Effector memory CD8-positive, alpha-beta T cell (primary cell): Measurements from ENCODE around the gene RAB11FIP4.

Experiments used
- ATAC-seq: fragments of 150-1000 bp; cut with Tn5 transposase; replicated peaks from 2 replicates; pipeline ENCODE4 v1.10.0; 2021; ENCODE audit warnings: mild to moderate bottlenecking, moderate library complexity
- DNase-seq, 3 experiments: peaks; one replicate each; pipeline ENCODE4 v3.0.0; 2021
- H3K27ac Mint-ChIP-seq, 2 donors: one replicate each; pipeline ENCODE4 v1.8.0; 2022; ENCODE audit warnings: mild to moderate bottlenecking in 2 of 2, mixed read lengths in 2 of 2, moderate library complexity in 2 of 2
- H3K27me3 Mint-ChIP-seq, 2 donors: one replicate each; pipeline ENCODE4 v1.8.0; 2022; ENCODE audit warnings: mixed read lengths in 2 of 2
- H3K36me3 Mint-ChIP-seq: one replicate; pipeline ENCODE4 v1.8.0; 2022; ENCODE audit warnings: mild to moderate bottlenecking, moderate library complexity, mixed read lengths; ENCODE audit not compliant: insufficient read depth
- H3K4me1 Mint-ChIP-seq, 2 donors: one replicate each; pipeline ENCODE4 v1.8.0; 2022; ENCODE audit warnings: low read depth in 2 of 2, mixed read lengths in 2 of 2
- H3K4me3 Mint-ChIP-seq, 2 donors: one replicate each; pipeline ENCODE4 v1.8.0; 2022; ENCODE audit warnings: mild to moderate bottlenecking in 2 of 2, mixed read lengths in 2 of 2, moderate library complexity in 2 of 2
- H3K9me3 Mint-ChIP-seq, 2 donors: one replicate each; pipeline ENCODE4 v1.8.0; 2022; ENCODE audit warnings: mixed read lengths in 2 of 2

RAB11FIP4 gene

GRCh38 chr17:31536451-31536850 lies 145.0 kb downstream of the RAB11FIP4 start:
- no peak for DNase-seq
- H3K27me3 Mint-ChIP-seq: no peaks in the 10 kb centered on the region
- peaks cover 8 to 11% of the 10 kb centered on the region in 2 donors for H3K4me1 Mint-ChIP-seq
- no peak overlapping the region for H3K4me3 Mint-ChIP-seq
- ATAC-seq: no peak
- H3K36me3 Mint-ChIP-seq: peaks cover 13% of the 10 kb centered on the region
- H3K9me3 Mint-ChIP-seq: no peaks in the 10 kb centered on the region
- peak overlapping the region in 1 of 2 donors; percentile 72 for H3K27ac Mint-ChIP-seq

- Mint-ChIP-seq H3K4me3 (no peak overlapping the region), H3K4me1 (peaks cover 8 to 11% of the 10 kb centered on the region in 2 donors), H3K9me3 (no peaks in the 10 kb centered on the region), H3K27me3 (no peaks in the 10 kb centered on the region), H3K27ac (peak overlapping the region in 1 of 2 donors; percentile 72), H3K36me3 (peaks cover 6% of the 10 kb centered on the region)
- no peak for DNase-seq
- no peak for ATAC-seq
These were observed 146.1 kb downstream of the RAB11FIP4 start for GRCh38 chr17:31537565-31538011.

GRCh38 chr17:31538080-31538762 lies 146.7 kb downstream of the RAB11FIP4 start:
- H3K27ac Mint-ChIP-seq: no peak overlapping the region

GRCh38 chr17:31540602-31541307 lies 149.3 kb downstream of the RAB11FIP4 start:
- Mint-ChIP-seq H3K36me3 (no peaks in the 10 kb centered on the region), H3K27me3 (no peaks in the 10 kb centered on the region), H3K9me3 (no peaks in the 10 kb centered on the region), H3K27ac (no peak overlapping the region), H3K4me1 (peaks cover 4 to 6% of the 10 kb centered on the region in 2 donors), H3K4me3 (no peak overlapping the region)
- DNase-seq: no peak
- ATAC-seq: no peak

More at GRCh38 chr17:31538080-31538762, 146.7 kb downstream of the RAB11FIP4 start:
- no peak overlapping the region for H3K4me3 Mint-ChIP-seq
- DNase-seq (no peak), ATAC-seq (no peak)
- H3K27me3 Mint-ChIP-seq: no peaks in the 10 kb centered on the region
- no peaks in the 10 kb centered on the region for H3K36me3 Mint-ChIP-seq
- peaks cover 5 to 8% of the 10 kb centered on the region in 2 donors for H3K4me1 Mint-ChIP-seq
- H3K9me3 Mint-ChIP-seq: no peaks in the 10 kb centered on the region

- no peak overlapping the region for H3K27ac Mint-ChIP-seq
- no peaks in the 10 kb centered on the region for H3K36me3 Mint-ChIP-seq
- DNase-seq: no peak
These were observed 150.1 kb downstream of the RAB11FIP4 start for GRCh38 chr17:31541559-31541958.

GRCh38 chr17:31544186-31544585 lies 152.7 kb downstream of the RAB11FIP4 start:
- Mint-ChIP-seq H3K9me3 (no peaks in the 10 kb centered on the region), H3K4me1 (peaks cover 1 to 6% of the 10 kb centered on the region in 2 donors), H3K36me3 (peaks cover 8% of the 10 kb centered on the region), H3K27ac (no peak overlapping the region), H3K27me3 (no peaks in the 10 kb centered on the region), H3K4me3 (no peak overlapping the region)
- no peak for DNase-seq
- ATAC-seq: no peak

More at GRCh38 chr17:31541559-31541958, 150.1 kb downstream of the RAB11FIP4 start:
- peaks cover 4% of the 10 kb centered on the region in 2 donors for H3K4me1 Mint-ChIP-seq
- no peak overlapping the region for H3K4me3 Mint-ChIP-seq
- H3K9me3 Mint-ChIP-seq: no peaks in the 10 kb centered on the region
- H3K27me3 Mint-ChIP-seq: no peaks in the 10 kb centered on the region
- ATAC-seq: no peak

GRCh38 chr17:31546650-31547049 lies 155.2 kb downstream of the RAB11FIP4 start:
- Mint-ChIP-seq H3K9me3 (no peaks in the 10 kb centered on the region), H3K27me3 (no peaks in the 10 kb centered on the region), H3K36me3 (peaks cover 24% of the 10 kb centered on the region), H3K27ac (no peak overlapping the region), H3K4me3 (no peak overlapping the region), H3K4me1 (peaks cover 8 to 11% of the 10 kb centered on the region in 2 donors)
- ATAC-seq: no peak
- no peak for DNase-seq

GRCh38 chr17:31548709-31549108 lies 157.2 kb downstream of the RAB11FIP4 start:
- DNase-seq: no peak
- H3K4me3 Mint-ChIP-seq: peak overlapping the region; percentile 79 to 84
- H3K36me3 Mint-ChIP-seq: peaks cover 24% of the 10 kb centered on the region
- peaks cover 8 to 11% of the 10 kb centered on the region in 2 donors for H3K4me1 Mint-ChIP-seq
- no peaks in the 10 kb centered on the region for H3K9me3 Mint-ChIP-seq
- H3K27me3 Mint-ChIP-seq: no peaks in the 10 kb centered on the region
- peak overlapping the region; percentile 61 to 82 for H3K27ac Mint-ChIP-seq
- ATAC-seq: no peak

GRCh38 chr17:31549121-31549524 lies 157.6 kb downstream of the RAB11FIP4 start:
- peak overlapping the region; percentile 61 to 82 for H3K27ac Mint-ChIP-seq
- peaks cover 24% of the 10 kb centered on the region for H3K36me3 Mint-ChIP-seq
- no peaks in the 10 kb centered on the region for H3K27me3 Mint-ChIP-seq
- H3K4me3 Mint-ChIP-seq: peak overlapping the region; percentile 79 to 84
- DNase-seq (peak in 1 of 3 experiments; percentile 27), ATAC-seq (peak; percentile 16)
- peaks cover 8 to 11% of the 10 kb centered on the region in 2 donors for H3K4me1 Mint-ChIP-seq
- no peaks in the 10 kb centered on the region for H3K9me3 Mint-ChIP-seq

GRCh38 chr17:31549525-31550388 lies 158.3 kb downstream of the RAB11FIP4 start:
- ATAC-seq (peak; percentile 84), DNase-seq (peak; percentile 80 to 83 (median 82))
- peak overlapping the region; percentile 79 to 84 for H3K4me3 Mint-ChIP-seq
- peaks cover 24% of the 10 kb centered on the region for H3K36me3 Mint-ChIP-seq
- peaks cover 8 to 11% of the 10 kb centered on the region in 2 donors for H3K4me1 Mint-ChIP-seq
- H3K27ac Mint-ChIP-seq: peak overlapping the region; percentile 61 to 82
- no peaks in the 10 kb centered on the region for H3K9me3 Mint-ChIP-seq
- H3K27me3 Mint-ChIP-seq: no peaks in the 10 kb centered on the region

- Mint-ChIP-seq H3K27me3 (no peaks in the 10 kb centered on the region), H3K9me3 (no peaks in the 10 kb centered on the region), H3K4me3 (peak overlapping the region; percentile 79 to 84), H3K27ac (peak overlapping the region; percentile 61 to 82), H3K4me1 (peaks cover 8 to 11% of the 10 kb centered on the region in 2 donors), H3K36me3 (peaks cover 24% of the 10 kb centered on the region)
- ATAC-seq: no peak
- no peak for DNase-seq
These were observed 159.0 kb downstream of the RAB11FIP4 start for GRCh38 chr17:31550389-31551056.

- no peak for ATAC-seq
- H3K9me3 Mint-ChIP-seq: no peaks in the 10 kb centered on the region
- H3K27me3 Mint-ChIP-seq: no peaks in the 10 kb centered on the region
- peaks cover 24% of the 10 kb centered on the region for H3K36me3 Mint-ChIP-seq
- H3K27ac Mint-ChIP-seq: no peak overlapping the region
- H3K4me3 Mint-ChIP-seq: no peak overlapping the region
- peaks cover 8 to 11% of the 10 kb centered on the region in 2 donors for H3K4me1 Mint-ChIP-seq
- no peak for DNase-seq
These were observed 161.1 kb downstream of the RAB11FIP4 start for GRCh38 chr17:31552568-31552967.

GRCh38 chr17:31553506-31553905 lies 162.0 kb downstream of the RAB11FIP4 start:
- Mint-ChIP-seq H3K27me3 (no peaks in the 10 kb centered on the region), H3K9me3 (no peaks in the 10 kb centered on the region), H3K27ac (no peak overlapping the region), H3K36me3 (peaks cover 23% of the 10 kb centered on the region), H3K4me3 (no peak overlapping the region), H3K4me1 (peaks cover 10 to 12% of the 10 kb centered on the region in 2 donors)
- DNase-seq (no peak), ATAC-seq (no peak)
